ENCODE measurements around the gene ITGA1.
A peak's percentile ranks its signal among the peaks of the same experiment; 100 is the strongest.

The ITGA1 gene

DNA sequence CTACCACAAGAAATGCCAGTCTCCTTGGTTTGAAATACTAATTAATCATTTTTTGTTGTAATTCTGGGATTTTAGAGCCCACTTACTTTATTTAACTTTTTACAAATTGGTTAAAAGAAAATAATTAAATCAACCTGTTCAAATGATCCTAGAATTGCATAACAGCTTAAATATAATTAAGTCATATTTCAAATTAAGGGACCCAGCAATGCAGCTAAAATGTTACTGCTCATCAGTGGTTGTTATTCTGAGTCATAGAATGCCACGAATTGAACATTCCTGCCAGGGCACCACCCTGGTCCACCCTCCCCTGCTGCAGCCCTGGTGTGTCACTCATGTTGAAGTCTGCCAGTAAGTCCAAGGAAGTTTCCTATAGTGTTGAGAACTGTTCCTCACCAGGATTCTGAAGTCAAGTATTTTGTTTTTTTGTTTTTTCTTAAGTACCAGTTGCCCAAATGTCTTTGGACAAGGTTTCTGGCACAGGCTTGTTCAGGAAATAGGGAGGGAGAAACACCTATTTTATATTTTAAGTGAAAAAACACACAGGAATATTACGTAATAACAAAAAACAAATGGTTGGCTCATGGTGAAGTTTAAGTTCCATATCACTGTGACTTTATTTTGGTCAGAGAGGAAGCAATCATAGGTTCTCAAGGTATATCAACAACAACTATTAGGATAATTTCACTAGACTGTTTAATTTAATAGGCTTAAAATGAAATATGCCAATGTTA is 4.3 kb upstream of the ITGA1 start:
- DNase-seq (ENCODE audit: insufficient read length, low spot score) = peak; percentile 29

GRCh38 chr5:52784737-52785136 is 3.0 kb upstream of the ITGA1 start:
- no peak for TF ChIP-seq POLR2A (IDR thresholded peaks at IDR 0.05; ENCODE audit: low read depth, low read length)
- DNase-seq (ENCODE audit: insufficient read length, low spot score) (no peak), FAIRE-seq (no peak)

More for the DNA sequence above, 4.3 kb upstream of the ITGA1 start:
- no peak for TF ChIP-seq POLR2A (IDR thresholded peaks at IDR 0.05; ENCODE audit: low read depth, low read length)
- peak; percentile 73 for FAIRE-seq

DNA sequence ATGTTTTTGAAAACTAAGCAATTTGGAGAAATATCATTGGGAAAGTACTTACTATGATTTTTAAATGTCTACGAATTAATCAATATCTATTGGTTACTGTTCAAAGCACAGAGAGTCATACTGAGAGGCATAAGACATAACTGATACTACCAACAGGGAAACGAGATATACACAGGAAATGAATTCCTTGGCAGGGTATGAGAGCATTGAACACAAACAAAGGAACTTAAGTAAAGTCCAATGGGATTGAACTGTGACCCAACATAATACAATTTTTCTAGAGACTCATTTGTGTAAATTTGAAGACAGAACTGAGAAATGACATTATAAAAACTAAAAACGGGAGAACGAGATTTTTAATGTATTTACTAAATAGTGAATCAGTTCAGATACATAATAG is 1.3 kb upstream of the ITGA1 start:
- FAIRE-seq = no peak
- no peak for TF ChIP-seq POLR2A (IDR thresholded peaks at IDR 0.05; ENCODE audit: low read depth, low read length)
- no peak for DNase-seq (ENCODE audit: insufficient read length, low spot score)

DNA sequence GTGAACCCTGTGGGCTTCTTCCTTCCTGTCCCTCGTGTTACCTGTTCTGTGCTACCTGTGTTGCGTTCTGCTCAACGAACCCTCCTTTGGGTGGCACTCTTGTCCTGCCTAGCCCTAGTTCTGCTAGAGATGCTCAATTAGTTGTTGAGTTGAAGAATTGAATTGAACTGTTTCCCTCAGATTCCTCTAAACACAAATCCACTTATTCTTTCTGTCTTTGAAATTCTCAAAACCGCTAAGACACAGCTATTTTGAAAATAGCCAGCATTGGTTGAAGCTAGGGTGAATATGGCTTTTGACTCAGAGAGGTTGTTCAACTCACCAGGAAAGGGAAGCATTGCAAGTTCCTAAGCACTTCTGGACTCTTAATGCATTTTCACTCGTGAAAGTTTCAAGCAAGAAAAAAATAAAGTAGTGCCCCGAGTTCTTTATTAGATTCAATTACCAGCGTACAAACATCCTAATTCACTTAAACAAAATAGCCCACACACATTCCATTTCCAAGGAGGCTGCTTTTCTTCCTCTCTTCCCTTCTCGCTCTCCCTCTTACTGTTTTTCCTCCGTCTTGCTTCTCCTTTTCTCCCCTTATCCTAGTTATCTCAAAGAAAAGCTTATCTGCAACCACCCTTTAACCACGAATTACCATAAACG is 642 bp upstream of the ITGA1 start:
- peak; percentile 43 for FAIRE-seq
- TF ChIP-seq POLR2A (IDR thresholded peaks at IDR 0.05; ENCODE audit: low read depth, low read length) = no peak
- no peak for DNase-seq (ENCODE audit: insufficient read length, low spot score)

GRCh38 chr5:52788505-52788821 is 747 bp downstream of the ITGA1 start:
- no peak for TF ChIP-seq POLR2A (IDR thresholded peaks at IDR 0.05; ENCODE audit: low read depth, low read length)
- no peak for DNase-seq (ENCODE audit: insufficient read length, low spot score)
- no peak for FAIRE-seq

- TF ChIP-seq POLR2A (IDR thresholded peaks at IDR 0.05; ENCODE audit: low read depth, low read length) = no peak
- no peak for DNase-seq (ENCODE audit: insufficient read length, low spot score)
Measured at GRCh38 chr5:52789378-52789777, 1.7 kb downstream of the ITGA1 start.

DNA sequence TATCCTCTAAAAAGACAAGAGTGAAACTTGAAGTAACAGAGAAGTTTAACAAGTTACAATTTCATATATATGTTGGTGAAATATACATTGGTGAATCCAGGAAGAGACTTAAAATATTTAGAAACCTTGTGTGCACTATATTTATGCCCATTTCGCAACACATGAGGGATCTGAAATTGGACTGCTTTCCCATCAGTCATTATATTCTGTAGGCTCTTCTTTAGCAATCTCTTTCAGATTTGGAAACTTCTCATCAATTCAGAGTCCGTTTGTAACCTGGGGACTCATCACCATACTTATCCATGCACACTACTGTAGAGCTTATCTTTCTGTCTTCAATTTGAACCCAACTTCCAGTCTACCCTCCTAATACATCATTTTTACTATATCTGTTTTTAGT is 2.1 kb downstream of the ITGA1 start:
- no peak for DNase-seq (ENCODE audit: insufficient read length, low spot score)
- no peak for TF ChIP-seq POLR2A (IDR thresholded peaks at IDR 0.05; ENCODE audit: low read depth, low read length)
- FAIRE-seq = no peak

More at GRCh38 chr5:52789378-52789777, 1.7 kb downstream of the ITGA1 start:
- no peak for FAIRE-seq

DNA sequence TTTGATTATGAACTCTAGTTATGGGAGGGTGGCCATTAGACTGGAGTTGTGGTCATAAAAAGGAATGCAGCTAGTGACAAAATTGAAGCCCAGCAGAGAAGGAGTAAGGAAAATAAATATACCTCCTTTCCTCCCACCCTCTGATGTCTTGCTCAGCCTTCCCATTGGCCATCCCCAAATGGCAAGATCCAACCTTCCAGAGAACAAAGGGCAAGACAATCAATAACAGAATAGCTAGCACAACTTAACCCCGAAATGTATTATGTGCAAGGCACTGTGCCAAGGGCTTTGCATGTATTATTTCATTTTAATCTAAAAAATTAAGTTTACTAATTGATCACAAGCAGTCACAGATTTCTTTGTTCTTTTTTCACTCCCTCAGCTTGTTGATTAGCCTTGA is 3.6 kb downstream of the ITGA1 start:
- no peak for FAIRE-seq
- DNase-seq (ENCODE audit: insufficient read length, low spot score) = no peak
- TF ChIP-seq POLR2A (IDR thresholded peaks at IDR 0.05; ENCODE audit: low read depth, low read length) = no peak

GRCh38 chr5:52794519-52794918 is 6.8 kb downstream of the ITGA1 start:
- DNase-seq (ENCODE audit: insufficient read length, low spot score) (no peak), FAIRE-seq (no peak)
- TF ChIP-seq POLR2A (IDR thresholded peaks at IDR 0.05; ENCODE audit: low read depth, low read length) = no peak

- TF ChIP-seq POLR2A (IDR thresholded peaks at IDR 0.05; ENCODE audit: low read depth, low read length) = no peak
- DNase-seq (ENCODE audit: insufficient read length, low spot score) (no peak), FAIRE-seq (no peak)
Measured at GRCh38 chr5:52796031-52796430, 8.3 kb downstream of the ITGA1 start.

- FAIRE-seq = no peak
- DNase-seq (ENCODE audit: insufficient read length, low spot score) = no peak
- TF ChIP-seq POLR2A (IDR thresholded peaks at IDR 0.05; ENCODE audit: low read depth, low read length) = no peak
Measured at GRCh38 chr5:52796516-52797103, 8.9 kb downstream of the ITGA1 start.

DNA sequence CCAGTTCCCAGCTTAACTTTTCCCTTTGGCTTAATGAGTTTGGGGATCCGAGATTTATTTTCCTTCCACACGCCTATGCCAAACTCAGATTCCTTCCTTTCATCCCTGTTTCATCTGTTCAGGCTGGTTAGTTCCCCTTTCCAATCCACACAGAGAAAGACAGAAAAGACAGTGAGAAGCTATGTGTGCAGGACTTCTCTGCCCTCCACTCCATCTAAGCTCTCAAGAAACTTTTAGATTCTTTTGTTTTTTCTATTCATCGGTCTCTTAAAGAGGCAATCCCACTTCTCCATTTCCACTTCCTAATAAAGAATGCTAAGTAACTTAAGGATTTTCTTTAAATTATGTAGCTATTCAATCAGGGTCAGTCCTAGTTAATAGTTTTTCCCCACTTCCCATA is 11.2 kb downstream of the ITGA1 start:
- no peak for TF ChIP-seq POLR2A (IDR thresholded peaks at IDR 0.05; ENCODE audit: low read depth, low read length)
- DNase-seq (ENCODE audit: insufficient read length, low spot score) = no peak
- no peak for FAIRE-seq

DNA sequence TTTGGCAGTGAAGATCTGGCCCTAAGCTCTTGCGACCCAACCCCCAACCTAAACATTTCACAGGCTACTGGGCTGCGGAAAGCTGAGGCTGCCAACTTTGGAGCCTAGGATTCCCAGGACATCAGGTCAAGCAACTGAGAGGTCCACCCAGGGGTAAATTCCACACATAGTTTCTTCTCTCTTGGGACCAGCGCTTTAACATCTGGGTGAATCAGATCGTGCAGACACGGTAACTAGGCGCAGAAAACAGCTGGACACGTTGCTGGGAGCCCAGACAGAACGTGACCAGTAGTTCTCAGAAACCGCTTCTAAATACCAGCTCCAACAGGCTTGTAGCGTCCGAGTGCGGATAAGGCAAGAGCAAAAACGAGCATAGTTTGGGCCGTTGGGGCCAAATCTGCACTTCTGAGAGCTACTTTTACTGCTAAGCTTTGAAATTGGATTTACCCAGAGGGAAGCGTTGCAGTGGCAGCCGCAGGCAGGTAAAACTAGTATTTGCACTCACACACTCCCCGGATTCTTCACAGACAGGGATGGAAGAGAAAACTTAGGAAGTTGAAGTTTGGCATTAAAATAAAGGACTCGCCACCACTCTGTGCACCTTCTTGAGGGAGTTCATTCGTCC is 11.8 kb downstream of the ITGA1 start:
- DNase-seq (ENCODE audit: insufficient read length, low spot score) = peak; percentile 20
- no peak for TF ChIP-seq POLR2A (IDR thresholded peaks at IDR 0.05; ENCODE audit: low read depth, low read length)
- no peak for FAIRE-seq

DNA sequence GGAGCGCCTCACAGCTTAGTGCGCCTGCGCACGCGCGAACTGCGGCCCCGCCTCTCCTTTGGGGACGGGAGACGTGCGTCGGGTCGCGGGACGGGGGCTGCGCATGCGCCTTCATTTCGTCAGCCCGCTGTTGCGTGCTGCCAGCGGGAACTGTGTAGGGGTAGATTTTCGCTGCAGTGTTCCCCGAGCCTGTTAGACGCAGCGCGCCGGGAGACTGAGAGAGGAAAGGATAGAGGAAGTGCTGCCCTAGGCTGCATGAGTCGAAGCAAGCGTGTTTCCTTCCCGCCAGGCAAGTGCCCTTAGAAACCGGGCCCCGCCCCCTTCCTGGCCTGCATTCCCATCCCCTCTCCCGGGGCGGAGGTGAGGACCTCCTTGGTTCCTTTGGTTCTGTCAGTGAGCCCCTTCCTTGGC is 12.3 kb downstream of the ITGA1 start:
- TF ChIP-seq POLR2A (IDR thresholded peaks at IDR 0.05; ENCODE audit: low read depth, low read length) = peak; percentile 76
- FAIRE-seq = peak; percentile 89

More for the DNA sequence above, 12.3 kb downstream of the ITGA1 start:
- peak; percentile 74 for DNase-seq (ENCODE audit: insufficient read length, low spot score)
